Measurements from ENCODE around the gene MIPOL1. TPM values are rescaled to one million over a fixed set of nuclear protein-coding genes. Genes with fewer than 3 reads are reported as not detected.
"Not testable (repeated sequence)": the region's sequence is repeated elsewhere in the genome, so short reads cannot be mapped to it uniquely, and the experiment has no call there.

The MIPOL1 gene
- total RNA-seq, 1 experiment from 2014 or later: 7.0 TPM

DNA sequence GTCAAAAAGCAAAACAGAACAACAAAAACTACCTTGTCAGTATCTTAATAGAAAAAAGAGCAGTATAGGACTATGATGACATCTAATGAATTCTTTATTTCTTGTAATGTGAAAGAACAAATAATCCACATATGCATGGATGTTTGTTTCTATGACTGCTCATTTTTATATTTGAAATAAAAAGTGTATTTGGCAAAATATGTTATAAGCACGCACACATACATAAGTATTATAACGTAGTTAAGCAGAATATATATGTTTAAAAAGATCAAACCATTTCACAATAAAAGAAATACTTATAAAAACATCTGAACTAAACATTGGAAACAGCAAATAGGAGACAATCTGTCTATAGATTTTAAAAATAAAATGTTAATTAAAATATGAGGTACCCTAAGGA, 74.8 kb downstream of the MIPOL1 start:
- no peaks in the 10 kb centered on the region for H3K36me3 ChIP-seq (replicated peaks; ENCODE audit: control insufficient read depth, insufficient read depth, low read length)
- H3K4me3 ChIP-seq (ENCODE audit: insufficient read depth, low read depth, low read length): no peak overlapping the region
- no peaks in the 10 kb centered on the region for H3K27me3 ChIP-seq (ENCODE audit: control insufficient read depth, insufficient read depth, low read length)
- no peak for DNase-seq

DNA sequence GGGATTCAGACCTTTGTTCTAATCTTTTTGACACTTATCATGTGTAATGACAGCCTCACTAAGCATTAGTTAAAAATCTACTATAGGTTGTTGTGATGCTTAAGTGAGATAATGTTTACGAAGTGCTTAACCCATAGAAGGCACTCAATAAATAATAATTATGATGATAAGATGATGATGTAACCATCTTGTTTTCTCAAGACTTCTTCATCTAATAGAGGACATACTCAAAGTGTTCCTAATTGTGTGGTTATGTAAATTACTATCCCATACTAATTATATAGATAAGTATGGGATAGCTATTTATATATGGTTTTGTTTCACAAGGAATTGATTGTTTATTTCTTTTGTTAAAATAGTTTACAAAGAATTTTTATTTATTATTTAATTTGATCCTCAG, 76.9 kb downstream of the MIPOL1 start:
- Histone ChIP-seq H3K4me3 (ENCODE audit: insufficient read depth, low read depth, low read length) (no peak overlapping the region), H3K27me3 (ENCODE audit: control insufficient read depth, insufficient read depth, low read length) (no peaks in the 10 kb centered on the region), H3K36me3 (replicated peaks; ENCODE audit: control insufficient read depth, insufficient read depth, low read length) (no peaks in the 10 kb centered on the region)
- no peak for DNase-seq

DNA sequence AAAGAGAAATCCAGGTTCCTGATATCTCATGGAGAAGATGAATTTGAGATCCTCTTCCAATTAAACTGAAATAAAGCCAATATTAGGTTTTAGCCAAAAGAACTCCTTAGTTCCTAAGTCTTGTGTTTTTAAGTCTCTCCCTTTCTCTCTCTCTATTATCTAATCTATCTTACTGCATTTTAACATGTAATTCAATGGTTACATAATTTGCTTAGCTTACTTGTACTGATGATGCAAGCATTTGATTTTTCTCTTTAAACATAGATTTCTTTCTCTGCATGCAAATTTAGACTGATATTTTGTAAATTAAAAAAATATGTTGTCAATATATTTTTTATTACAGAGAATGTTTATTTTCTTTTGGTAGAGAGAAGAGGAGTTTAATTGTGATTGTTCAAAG, 78.2 kb downstream of the MIPOL1 start:
- H3K27me3 ChIP-seq (ENCODE audit: control insufficient read depth, insufficient read depth, low read length): no peaks in the 10 kb centered on the region

DNA sequence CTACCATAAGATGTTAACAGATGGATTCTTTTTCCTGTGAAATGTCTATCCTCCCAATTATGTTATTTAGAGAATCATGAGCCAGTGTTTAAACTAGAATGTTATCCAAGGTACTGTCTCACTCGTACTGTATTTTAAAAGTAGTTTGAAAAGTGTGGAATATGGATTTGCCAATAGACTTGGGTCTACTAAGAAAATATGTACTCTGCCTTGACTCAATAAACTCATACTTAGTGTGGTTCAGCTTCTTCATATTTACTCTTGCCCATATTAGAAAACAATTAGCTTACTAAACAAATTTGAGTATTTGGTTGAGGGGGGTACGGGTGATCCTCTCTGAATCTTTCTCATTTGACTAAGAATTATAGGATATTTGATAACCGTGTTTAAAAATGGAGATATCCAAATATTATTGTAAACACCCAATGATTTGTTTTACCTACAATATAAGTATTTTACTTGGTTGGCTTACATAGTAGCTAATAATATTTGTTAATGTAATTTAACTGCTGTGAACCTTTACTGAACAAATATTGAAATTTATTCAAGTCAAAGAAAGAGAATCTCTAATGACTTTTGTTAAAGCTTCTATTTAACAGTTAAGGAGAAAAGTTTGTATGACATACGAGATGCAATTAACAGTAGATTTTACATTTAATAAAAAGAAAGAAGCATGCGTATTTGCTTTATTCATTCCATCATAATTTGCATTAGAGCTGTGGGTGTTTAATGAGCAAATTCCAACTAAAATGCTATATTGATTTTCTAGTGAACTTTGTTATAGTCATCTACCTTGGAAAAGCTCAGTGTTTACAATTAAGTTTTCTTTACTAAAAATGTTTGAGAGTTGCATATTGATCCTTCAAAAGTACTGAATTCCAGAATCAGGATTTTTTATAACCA, 81.2 kb downstream of the MIPOL1 start:
- Histone ChIP-seq H3K27me3 (ENCODE audit: control insufficient read depth, insufficient read depth, low read length) (no peaks in the 10 kb centered on the region), H3K4me3 (ENCODE audit: insufficient read depth, low read depth, low read length) (no peak overlapping the region), H3K36me3 (replicated peaks; ENCODE audit: control insufficient read depth, insufficient read depth, low read length) (no peaks in the 10 kb centered on the region; the same call in 1 of the 2 replicates)
- no peak for DNase-seq

More for the DNA sequence above, 78.2 kb downstream of the MIPOL1 start:
- no peak for DNase-seq
- Histone ChIP-seq H3K4me3 (ENCODE audit: insufficient read depth, low read depth, low read length) (no peak overlapping the region), H3K36me3 (replicated peaks; ENCODE audit: control insufficient read depth, insufficient read depth, low read length) (no peaks in the 10 kb centered on the region)

DNA sequence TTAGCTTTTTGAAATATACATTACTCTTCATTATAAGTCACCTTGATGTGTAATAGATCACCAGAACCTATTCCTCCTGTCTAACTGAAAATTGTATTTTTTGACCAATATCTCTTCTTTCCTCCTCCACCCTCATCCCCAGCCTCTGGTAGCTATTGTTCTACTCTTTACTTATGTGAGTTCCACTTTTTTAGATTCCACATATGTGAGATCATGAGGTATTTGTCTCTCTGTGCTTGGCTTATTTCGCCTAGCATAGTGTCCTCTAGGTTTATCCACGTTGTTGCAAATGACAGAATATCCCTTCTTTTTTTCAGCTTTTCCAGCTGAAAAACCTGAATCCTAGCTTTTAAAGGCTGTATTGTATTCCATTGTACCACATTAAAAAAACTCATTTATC, 82.1 kb downstream of the MIPOL1 start:
- Histone ChIP-seq H3K4me3 (ENCODE audit: insufficient read depth, low read depth, low read length) (no peak overlapping the region), H3K27me3 (ENCODE audit: control insufficient read depth, insufficient read depth, low read length) (no peaks in the 10 kb centered on the region), H3K36me3 (replicated peaks; ENCODE audit: control insufficient read depth, insufficient read depth, low read length) (no peaks in the 10 kb centered on the region; the same call in 1 of the 2 replicates)
- DNase-seq: no peak

DNA sequence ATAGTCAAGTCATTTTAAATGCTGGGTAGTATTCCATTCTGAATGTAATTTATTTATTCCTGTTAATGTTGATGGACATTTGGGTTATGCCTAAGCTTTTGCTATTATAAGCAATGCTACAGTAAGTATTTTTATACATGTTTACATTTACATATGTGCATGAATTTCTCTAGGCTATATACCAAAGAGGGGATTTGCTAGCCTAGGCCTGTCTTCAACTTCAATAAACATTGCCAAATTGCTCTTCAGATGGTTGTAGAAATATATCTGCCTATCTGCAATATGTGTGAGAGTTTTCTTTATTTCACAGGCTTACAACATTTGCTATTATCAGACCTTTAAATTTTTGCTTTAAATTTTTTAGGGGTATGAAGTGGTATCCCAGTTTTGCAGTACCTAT, 87.0 kb downstream of the MIPOL1 start:
- Histone ChIP-seq H3K27me3 (ENCODE audit: control insufficient read depth, insufficient read depth, low read length) (no peaks in the 10 kb centered on the region), H3K4me3 (ENCODE audit: insufficient read depth, low read depth, low read length) (no peak overlapping the region)
- DNase-seq: no peak

DNA sequence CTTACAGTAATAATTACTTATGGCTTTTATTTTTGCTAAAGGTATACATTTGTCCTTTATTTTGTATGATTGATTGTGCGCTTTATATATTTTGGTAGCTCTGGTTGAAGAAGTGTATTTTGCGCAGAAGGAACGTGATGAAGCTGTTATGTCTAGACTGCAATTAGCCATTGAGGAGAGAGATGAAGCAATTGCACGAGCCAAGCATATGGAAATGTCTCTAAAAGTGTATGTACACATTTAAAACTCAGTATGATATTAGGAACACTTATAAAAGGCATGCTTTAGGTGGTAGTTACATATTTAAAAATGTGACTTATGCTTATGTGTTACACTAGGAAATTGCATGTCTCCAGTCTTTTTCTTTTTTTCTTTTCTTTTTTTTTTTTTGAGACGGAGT, 87.5 kb downstream of the MIPOL1 start:
- no peaks in the 10 kb centered on the region; the same call in 1 of the 2 replicates for H3K36me3 ChIP-seq (replicated peaks; ENCODE audit: control insufficient read depth, insufficient read depth, low read length)
- no peak overlapping the region for H3K4me3 ChIP-seq (ENCODE audit: insufficient read depth, low read depth, low read length)

More for the DNA sequence above, 87.0 kb downstream of the MIPOL1 start:
- H3K36me3 ChIP-seq (replicated peaks; ENCODE audit: control insufficient read depth, insufficient read depth, low read length): no peaks in the 10 kb centered on the region; the same call in 1 of the 2 replicates

DNA sequence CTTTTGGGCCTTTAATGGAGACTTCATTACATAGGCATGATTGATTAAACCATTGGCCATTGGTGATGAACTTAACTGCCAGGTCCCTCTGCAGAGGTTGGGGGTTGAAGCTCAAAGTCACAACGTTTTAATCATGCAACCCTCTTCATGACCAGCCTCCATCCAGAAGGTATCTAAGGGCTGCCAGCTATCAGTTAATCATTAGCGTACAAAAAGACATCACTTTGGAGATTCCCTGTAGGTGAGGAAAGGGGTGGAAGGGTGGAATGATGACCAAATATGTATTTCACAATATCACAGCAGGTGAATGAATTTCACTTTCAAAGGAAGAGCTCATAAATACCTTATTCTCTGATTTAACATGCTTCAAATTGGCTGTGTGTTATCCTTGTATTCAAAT, 92.0 kb downstream of the MIPOL1 start:
- H3K27me3 ChIP-seq (ENCODE audit: control insufficient read depth, insufficient read depth, low read length): no peaks in the 10 kb centered on the region
- no peak for DNase-seq
- H3K4me3 ChIP-seq (ENCODE audit: insufficient read depth, low read depth, low read length): no peak overlapping the region
- no peaks in the 10 kb centered on the region; the same call in 1 of the 2 replicates for H3K36me3 ChIP-seq (replicated peaks; ENCODE audit: control insufficient read depth, insufficient read depth, low read length)

More for the DNA sequence above, 87.5 kb downstream of the MIPOL1 start:
- H3K27me3 ChIP-seq (ENCODE audit: control insufficient read depth, insufficient read depth, low read length): no peaks in the 10 kb centered on the region
- no peak for DNase-seq

DNA sequence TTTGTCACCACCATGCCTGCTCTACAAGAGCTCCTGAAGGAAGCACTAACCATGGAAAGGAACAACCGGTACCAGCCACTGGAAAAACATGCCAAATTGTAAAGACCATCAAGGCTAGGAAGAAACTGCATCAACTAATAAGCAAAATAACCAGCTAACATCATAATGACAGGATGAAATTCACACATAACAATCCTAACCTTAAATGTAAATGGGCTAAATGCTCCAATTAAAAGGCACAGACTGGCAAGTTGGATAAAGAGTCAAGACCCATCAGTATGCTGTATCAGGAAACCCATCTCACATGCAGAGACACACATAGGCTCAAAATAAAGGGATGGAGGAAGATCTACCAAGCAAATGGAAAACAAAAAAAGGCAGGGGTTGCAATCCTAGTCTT, 97.5 kb downstream of the MIPOL1 start:
- not testable (repeated sequence) for H3K36me3 ChIP-seq (replicated peaks; ENCODE audit: control insufficient read depth, insufficient read depth, low read length); H3K27me3 ChIP-seq (ENCODE audit: control insufficient read depth, insufficient read depth, low read length); DNase-seq; H3K4me3 ChIP-seq (ENCODE audit: insufficient read depth, low read depth, low read length)

DNA sequence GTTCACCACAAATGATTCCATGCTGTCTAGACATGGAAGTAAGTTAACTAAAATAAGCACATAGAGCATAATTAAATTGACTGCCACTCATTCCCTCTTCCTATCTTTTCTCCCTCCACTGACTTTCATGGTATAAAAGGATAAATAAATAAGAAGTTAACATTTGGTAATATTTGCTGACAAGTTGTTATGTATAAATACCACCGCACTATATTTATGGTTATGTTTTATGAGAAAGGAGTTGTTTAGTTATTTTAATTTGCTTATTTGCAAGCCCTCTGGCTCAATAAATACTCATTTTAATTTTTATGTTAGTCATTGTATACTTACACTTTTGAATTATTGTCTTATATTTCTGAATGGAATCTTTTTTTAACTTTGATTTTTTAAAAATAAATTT, 113.5 kb downstream of the MIPOL1 start:
- H3K4me3 ChIP-seq (ENCODE audit: insufficient read depth, low read depth, low read length): no peak overlapping the region
- no peak for DNase-seq
- H3K27me3 ChIP-seq (ENCODE audit: control insufficient read depth, insufficient read depth, low read length): no peaks in the 10 kb centered on the region
- no peaks in the 10 kb centered on the region; the same call in 1 of the 2 replicates for H3K36me3 ChIP-seq (replicated peaks; ENCODE audit: control insufficient read depth, insufficient read depth, low read length)

DNA sequence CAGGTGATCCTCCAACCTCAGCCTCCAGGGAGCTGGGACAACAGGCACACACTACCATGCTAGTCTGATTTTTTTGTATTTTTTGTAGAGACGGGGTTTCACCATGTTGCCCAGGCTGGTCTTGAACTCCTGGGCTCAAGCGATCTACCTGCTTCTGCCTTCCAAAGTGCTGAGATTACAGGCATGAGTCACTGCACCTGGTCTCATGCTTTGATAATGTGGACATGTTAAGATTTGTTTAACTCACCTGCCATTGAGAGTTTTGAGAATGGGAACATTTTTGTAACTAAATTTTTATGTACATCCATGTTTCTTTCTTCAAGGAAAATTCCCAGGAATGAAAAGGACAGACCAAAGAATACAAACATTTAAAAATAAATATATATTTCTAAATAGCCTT, 121.2 kb downstream of the MIPOL1 start:
- Histone ChIP-seq H3K27me3 (ENCODE audit: control insufficient read depth, insufficient read depth, low read length) (no peaks in the 10 kb centered on the region), H3K4me3 (ENCODE audit: insufficient read depth, low read depth, low read length) (no peak overlapping the region), H3K36me3 (replicated peaks; ENCODE audit: control insufficient read depth, insufficient read depth, low read length) (no peaks in the 10 kb centered on the region)
- DNase-seq: no peak

DNA sequence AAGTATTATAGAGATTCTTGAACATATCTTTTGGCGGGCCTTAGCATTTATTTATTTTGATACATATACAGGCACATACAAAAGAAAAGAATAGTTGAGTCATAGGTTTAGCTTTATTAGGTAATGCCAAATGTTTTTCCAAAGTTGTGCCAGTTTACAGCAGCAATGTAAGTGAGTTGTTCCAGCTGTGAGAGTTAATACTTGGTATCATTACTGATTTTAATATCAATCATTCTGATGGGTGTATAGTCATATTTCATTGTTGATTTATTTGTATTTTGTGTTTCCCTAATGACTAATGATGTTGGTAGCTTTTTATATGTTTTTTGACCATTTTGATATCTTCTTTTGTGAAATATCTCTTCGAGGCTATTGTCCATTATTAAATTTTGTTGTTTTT, 122.4 kb downstream of the MIPOL1 start:
- no peak for DNase-seq
- Histone ChIP-seq H3K27me3 (ENCODE audit: control insufficient read depth, insufficient read depth, low read length) (no peaks in the 10 kb centered on the region), H3K4me3 (ENCODE audit: insufficient read depth, low read depth, low read length) (no peak overlapping the region), H3K36me3 (replicated peaks; ENCODE audit: control insufficient read depth, insufficient read depth, low read length) (no peaks in the 10 kb centered on the region)

DNA sequence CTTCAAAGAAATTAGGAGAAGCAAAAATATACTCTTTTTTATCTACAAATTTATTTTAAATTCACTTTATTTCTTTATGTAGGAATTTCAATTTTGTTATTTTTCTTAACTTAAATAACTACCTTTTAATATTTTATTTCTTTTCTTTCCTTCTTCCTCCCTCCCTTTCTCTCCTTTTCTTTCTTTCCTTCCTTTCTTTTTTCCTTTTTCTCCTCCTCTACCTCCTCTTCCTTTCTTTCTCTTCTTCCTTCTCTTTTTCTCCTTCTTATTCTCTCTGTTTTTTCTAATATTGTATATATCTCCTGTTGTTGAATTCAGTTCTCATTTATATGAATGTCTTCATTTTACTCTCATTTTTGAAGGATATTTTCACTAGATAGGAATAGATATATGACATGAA, 127.6 kb downstream of the MIPOL1 start:
- H3K27me3 ChIP-seq (ENCODE audit: control insufficient read depth, insufficient read depth, low read length): no peaks in the 10 kb centered on the region
- H3K4me3 ChIP-seq (ENCODE audit: insufficient read depth, low read depth, low read length): no peak overlapping the region
- H3K36me3 ChIP-seq (replicated peaks; ENCODE audit: control insufficient read depth, insufficient read depth, low read length): no peaks in the 10 kb centered on the region
- DNase-seq: no peak

DNA sequence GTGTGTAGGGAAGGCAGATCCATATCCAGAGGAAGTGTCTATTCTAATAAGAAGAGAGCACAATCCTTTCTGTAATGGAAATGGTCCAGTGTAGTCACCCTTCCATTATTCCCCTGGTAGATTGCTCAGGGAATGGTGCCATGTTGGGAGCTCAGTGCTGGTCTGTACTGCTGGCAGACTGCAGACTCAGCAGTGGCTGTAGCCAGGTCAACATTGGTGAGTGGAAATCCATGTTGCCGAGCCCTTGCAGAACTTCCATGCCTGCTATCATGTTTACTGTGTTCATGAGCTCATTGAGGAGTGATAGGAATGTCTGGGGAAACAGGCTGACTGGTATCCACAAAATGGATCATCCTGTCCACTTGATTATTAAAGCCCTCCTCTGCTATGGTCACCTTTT, 128.7 kb downstream of the MIPOL1 start:
- H3K4me3 ChIP-seq (ENCODE audit: insufficient read depth, low read depth, low read length): no peak overlapping the region
- no peak for DNase-seq
- H3K36me3 ChIP-seq (replicated peaks; ENCODE audit: control insufficient read depth, insufficient read depth, low read length): no peaks in the 10 kb centered on the region
- H3K27me3 ChIP-seq (ENCODE audit: control insufficient read depth, insufficient read depth, low read length): no peaks in the 10 kb centered on the region

DNA sequence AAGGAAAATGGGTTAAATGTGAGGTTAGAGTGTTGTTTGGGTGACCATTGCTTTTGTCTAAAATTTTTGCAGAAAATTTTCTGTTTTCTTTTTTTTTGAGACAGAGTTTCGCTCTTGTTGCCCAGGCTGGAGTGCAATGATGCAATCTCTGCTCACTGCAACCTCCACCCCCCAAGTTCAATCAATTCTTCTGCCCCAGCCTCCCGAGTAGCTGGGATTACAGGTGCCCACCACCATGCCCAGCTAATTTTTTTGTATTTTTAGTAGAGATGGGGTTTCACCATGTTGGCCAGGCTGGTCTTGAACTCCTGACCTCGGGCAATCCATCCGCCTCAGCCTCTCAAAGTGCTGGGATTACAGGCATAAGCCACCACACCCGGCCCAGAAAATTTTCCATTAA, 130.2 kb downstream of the MIPOL1 start:
- not testable (repeated sequence) for H3K36me3 ChIP-seq (replicated peaks; ENCODE audit: control insufficient read depth, insufficient read depth, low read length); H3K4me3 ChIP-seq (ENCODE audit: insufficient read depth, low read depth, low read length); DNase-seq; H3K27me3 ChIP-seq (ENCODE audit: control insufficient read depth, insufficient read depth, low read length)
